GM19468 (cell line): Measurements from ENCODE around the gene PRCC.

Source experiments
- ATAC-seq: cut with Tn5 transposase; IDR thresholded peaks from one replicate; pipeline ENCODE4 v1.9.1; 2021; ENCODE audit warnings: mild to moderate bottlenecking, moderate library complexity, moderate number of reproducible peaks; ENCODE audit not compliant: unreplicated experiment; ENCODE audit errors: extremely low read depth

PRCC gene

GRCh38 chr1:156767101-156767878 is at the start of gene PRCC:
Gene PRCC, plus strand, starts transcription at chr1:156767535. Its CDS starts 237 bp downstream, at chr1:156767772.
- ATAC-seq: peak; percentile 82

DNA sequence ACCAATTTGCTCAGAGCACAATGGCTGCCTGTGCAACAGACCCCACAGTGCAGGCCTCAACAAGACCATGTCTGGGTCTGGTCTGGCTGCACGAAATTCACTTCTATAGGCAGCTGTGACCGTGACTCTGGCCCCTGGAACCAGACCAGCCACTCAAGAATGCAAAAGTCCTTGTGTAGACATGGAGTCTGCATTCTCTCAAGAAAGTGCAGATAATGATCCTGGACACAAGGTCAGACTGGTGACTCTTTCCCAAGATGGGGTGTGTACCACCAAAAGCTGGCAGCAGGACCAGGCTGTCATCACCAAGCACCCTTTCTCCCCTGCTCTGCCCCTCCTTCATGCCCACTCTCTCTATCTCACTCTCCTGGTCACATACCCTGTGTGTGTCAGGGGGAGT is 46.2 kb upstream of the PRCC start:
- no peak for ATAC-seq

DNA sequence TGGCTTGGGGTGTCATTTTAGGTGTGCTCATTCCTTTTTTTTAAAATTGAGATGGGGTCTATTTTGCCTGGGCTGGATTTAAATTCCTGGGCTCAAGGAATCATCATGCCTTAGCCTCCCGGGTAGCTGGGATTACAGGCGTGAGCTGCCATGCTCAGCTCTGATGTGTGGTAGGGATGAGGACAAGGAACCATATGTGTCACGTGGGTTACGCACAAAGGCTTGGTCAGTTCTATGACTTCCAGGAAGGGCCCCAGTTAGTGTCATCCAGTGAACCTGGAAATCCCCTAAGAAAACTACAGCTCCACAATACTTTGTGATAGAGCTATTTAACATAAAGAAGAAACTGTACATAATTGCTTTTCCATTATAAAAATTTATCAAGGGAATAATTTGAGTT is 45.8 kb upstream of the PRCC start:
- ATAC-seq: no peak

DNA sequence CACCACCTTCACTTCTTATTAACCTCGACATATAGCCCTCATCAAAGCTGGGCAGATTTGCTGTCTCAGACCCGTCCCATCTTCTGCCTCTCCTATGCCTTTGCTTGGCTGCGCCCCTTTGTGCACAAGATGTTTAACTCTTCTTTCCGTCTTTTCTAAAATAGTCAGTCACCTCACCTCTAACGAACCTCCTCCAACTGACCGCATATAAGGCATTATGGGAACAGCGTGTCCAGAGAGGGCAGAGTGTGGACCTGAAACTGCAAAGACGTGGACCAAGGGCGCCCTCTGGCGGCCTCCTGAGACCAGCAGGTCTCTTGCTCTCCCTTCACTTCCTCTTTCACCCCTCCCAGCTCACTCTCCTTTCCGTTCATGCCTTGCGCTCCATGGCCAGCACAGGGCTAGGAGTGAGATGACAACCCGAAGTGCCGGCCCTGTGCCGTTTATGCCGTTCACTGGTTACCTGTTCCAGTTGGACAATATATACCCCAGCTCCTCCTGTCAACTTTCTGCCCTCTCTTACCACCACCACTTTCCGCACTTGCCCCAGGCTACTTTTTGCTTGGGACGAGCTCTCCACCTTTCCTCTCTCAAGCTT is 41.6 kb upstream of the PRCC start:
- ATAC-seq: no peak

- ATAC-seq: no peak
Measured at GRCh38 chr1:156726549-156727226, 40.6 kb upstream of the PRCC start.

GRCh38 chr1:156727492-156727891 is 39.8 kb upstream of the PRCC start:
- no peak for ATAC-seq

GRCh38 chr1:156727926-156728598 is 39.3 kb upstream of the PRCC start, which contains the start of gene METTL25B:
Gene METTL25B, plus strand, starts transcription at chr1:156728469. Its CDS starts 636 bp downstream, at chr1:156729105.
- peak; percentile 39 for ATAC-seq

- peak; percentile 77 for ATAC-seq
Measured at GRCh38 chr1:156728599-156729462, 38.5 kb upstream of the PRCC start, which contains the start of gene ISG20L2. Gene ISG20L2, minus strand, starts transcription at chr1:156728766. Its CDS starts 1,114 bp downstream, at chr1:156727652.

- no peak for ATAC-seq
Measured at GRCh38 chr1:156733989-156734584, 33.2 kb upstream of the PRCC start.

GRCh38 chr1:156738407-156738806 is 28.9 kb upstream of the PRCC start:
- no peak for ATAC-seq

- no peak for ATAC-seq
Measured at GRCh38 chr1:156738916-156739315, 28.4 kb upstream of the PRCC start.

GRCh38 chr1:156740237-156740740 is 27.0 kb upstream of the PRCC start:
- no peak for ATAC-seq

GRCh38 chr1:156740741-156741480 is 26.4 kb upstream of the PRCC start, which contains the start of gene MRPL24:
Gene MRPL24, minus strand, starts transcription at chr1:156741088. Its CDS starts 2,384 bp downstream, at chr1:156738704.
- peak; percentile 62 for ATAC-seq

DNA sequence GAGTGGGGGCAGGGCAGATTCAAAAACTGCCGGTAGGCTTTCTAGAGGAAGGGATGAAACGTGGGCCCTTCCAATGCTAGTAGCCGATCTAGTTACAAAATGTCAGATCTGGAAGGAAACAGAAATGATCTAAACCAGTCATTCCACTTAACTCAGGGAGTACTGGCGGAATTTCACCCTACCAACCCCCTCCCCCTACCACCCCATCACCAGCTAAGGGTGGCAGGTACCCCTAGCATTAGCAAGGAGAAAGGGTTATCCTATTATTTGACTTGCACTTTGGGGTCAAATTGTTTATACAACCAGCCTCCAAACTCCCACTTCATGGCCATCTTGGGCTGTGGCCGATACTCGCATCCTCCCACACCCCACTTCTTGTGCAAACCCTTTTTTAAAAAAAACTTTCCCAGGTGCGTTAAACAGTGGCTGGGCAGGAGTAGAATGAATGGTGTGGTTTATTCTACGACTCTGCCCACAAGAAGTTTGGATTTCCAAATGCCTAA is 25.8 kb upstream of the PRCC start:
- no peak for ATAC-seq

DNA sequence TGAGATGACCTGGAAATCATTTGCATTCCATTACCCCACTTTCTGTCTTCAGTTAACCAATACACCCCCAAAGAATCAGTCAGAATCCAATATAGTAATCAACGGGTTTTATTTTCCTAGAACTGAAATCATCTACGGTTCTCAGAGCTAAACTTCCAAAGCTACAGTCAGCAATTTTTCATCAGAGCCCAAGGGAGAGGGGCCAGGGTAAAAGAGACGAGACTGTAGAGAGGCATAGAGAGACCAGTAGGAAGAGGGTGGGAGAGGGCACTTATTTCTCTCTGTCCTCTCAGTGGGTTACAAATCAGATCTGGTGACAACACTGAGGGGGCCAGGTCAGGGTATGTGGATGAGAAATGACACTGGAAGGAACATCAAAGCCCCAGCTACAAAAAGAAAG is 25.3 kb upstream of the PRCC start:
- ATAC-seq: no peak

DNA sequence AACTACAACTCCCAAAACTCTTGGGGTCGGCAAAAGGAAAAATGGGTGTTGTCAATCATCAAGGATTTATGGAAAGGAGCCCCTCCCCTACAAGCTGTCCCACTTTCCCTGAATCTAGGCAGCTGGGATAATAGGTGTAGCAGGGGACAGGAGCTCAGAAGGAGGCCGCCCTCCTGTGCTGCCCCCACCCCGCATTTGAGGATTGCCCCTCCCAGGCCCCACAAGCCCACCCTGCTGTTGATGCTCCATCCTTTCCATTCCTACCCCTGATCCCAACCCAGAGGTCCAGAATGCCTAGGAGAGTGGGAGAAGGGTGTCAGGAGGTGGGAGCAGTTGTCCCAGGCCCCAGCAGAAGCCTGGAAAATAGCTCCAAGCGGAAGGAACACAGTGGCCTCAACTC is 24.5 kb upstream of the PRCC start:
- ATAC-seq: no peak

DNA sequence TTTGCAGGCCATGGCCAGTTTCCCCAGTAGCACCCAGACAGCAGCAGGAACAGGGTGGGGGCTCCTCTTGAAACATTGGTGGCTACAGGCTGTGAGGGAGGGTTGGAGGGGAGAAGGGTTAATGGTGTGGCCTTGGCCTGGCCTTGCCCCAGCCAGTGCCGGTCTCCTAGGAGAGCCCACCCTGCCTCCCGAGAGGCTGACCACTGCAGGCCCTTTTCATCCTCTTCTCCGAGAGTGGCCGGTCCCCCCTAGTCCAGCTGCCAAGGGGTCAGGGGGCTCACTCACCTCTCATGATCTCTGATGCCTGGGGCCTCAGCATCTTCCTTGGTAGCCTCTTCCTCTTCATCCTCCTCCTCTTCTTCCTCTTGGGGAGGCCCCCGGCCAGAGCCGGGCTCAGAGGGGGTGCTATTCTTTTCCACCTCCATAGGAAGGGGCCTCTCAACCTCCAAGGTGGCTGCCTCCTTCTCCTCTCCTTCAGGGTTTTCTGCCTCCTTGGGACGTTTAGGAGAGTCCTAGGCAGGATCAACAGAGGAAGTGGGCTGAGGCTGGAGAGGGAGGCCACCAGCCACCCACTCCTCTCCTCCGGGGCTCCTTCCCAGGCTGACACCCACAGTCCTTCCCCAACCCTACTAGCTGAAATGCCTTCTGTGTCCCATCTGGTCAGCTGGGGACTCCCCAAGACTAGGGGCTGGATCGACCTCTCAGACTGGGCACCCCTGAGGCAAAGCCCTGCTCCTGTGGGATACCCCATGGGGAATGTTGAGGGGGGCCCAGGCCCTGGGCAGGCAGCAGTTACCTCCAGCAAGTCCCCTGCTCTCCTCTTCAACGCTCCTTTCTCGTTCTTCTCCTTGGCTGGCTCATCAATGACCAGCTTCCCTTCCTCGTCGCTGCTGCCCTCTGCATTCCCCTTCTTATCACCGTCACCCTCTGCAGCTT is 23.7 kb upstream of the PRCC start:
- ATAC-seq: no peak
